ENCODE measurements around the gene OR2Y1. TPM values are rescaled to one million over a fixed set of nuclear protein-coding genes. Genes with fewer than 3 reads are reported as not detected.

OR2Y1 gene
- total RNA-seq, 4 donors from 2014 or later: not detected

DNA sequence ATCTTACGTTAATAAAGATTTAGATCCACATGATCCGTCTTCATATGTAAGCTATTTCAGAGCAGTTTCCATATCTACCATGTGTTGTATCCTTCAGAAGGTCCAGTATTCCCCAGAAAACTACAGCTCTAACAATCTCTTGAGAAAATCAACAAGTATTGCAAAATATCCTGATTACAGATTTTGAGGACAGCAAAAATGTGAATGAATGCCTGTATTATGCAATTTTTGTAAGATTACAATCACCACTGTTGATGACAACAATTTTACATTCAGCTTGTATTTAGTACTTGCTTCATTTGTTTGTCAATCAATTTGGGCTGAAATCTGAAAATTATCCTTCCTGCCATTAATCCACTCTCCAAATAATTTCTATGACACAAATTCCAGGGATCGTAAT, 47.4 kb downstream of the OR2Y1 start:
- TF ChIP-seq POLR2A (IDR thresholded peaks at IDR 0.05) (no peak), POLR2AphosphoS5 (IDR thresholded peaks at IDR 0.05) (no peak), EP300 (IDR thresholded peaks at IDR 0.05; ENCODE audit: low read depth) (no peak)
- TF ChIP-seq, protein P1, sequence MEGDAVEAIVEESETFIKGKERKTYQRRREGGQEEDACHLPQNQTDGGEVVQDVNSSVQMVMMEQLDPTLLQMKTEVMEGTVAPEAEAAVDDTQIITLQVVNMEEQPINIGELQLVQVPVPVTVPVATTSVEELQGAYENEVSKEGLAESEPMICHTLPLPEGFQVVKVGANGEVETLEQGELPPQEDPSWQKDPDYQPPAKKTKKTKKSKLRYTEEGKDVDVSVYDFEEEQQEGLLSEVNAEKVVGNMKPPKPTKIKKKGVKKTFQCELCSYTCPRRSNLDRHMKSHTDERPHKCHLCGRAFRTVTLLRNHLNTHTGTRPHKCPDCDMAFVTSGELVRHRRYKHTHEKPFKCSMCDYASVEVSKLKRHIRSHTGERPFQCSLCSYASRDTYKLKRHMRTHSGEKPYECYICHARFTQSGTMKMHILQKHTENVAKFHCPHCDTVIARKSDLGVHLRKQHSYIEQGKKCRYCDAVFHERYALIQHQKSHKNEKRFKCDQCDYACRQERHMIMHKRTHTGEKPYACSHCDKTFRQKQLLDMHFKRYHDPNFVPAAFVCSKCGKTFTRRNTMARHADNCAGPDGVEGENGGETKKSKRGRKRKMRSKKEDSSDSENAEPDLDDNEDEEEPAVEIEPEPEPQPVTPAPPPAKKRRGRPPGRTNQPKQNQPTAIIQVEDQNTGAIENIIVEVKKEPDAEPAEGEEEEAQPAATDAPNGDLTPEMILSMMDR (IDR thresholded peaks at IDR 0.05): no peak
- in situ Hi-C loops (cut with MboI; ENCODE audit: low pct_ligation_motif_present in 1 of 4, low pct_unique_long_range_greater_than_20kb in 1 of 4, low sequenced_read_pairs in 3 of 4): no loop called here

DNA sequence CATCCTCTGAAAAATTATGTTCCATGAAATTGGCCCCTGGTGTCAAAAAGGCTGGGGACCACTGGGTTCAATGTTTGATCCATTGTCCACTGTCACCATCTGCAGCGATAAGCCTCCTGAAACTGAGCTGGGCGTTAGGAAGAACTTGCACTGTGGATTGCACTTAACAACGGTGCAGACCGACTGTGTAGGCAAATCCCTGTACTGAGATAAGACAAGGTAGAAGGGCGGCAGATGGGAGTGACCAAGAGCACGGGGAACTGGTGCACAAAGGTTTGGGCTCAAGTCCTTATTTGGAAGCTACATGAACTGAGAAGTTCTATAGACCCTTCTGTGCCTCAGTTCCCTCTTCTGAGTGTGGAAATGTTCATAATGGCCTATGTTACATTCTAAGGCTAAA, 48.8 kb downstream of the OR2Y1 start:
- no peaks in the 10 kb centered on the region for H3K9me3 ChIP-seq
- in situ Hi-C loops (cut with MboI; ENCODE audit: low pct_ligation_motif_present in 1 of 4, low pct_unique_long_range_greater_than_20kb in 1 of 4, low sequenced_read_pairs in 3 of 4): no loop called here
- DNase-seq: no peak
- 87 to 92% methylated on average over 6 of the region's 6 CpGs for WGBS, 2 donors (ENCODE audit: low coverage in 1 of 2)
- H3K4me3 ChIP-seq: no peak overlapping the region
- H3K36me3 ChIP-seq: no peaks in the 10 kb centered on the region
- TF ChIP-seq POLR2A (IDR thresholded peaks at IDR 0.05) (no peak), EP300 (IDR thresholded peaks at IDR 0.05; ENCODE audit: low read depth) (no peak), POLR2AphosphoS5 (IDR thresholded peaks at IDR 0.05) (no peak)
- TF ChIP-seq, protein P1 (IDR thresholded peaks at IDR 0.05): no peak
- H3K27me3 ChIP-seq: peaks cover 32% of the 10 kb centered on the region
- no peaks in the 10 kb centered on the region for H3K4me1 ChIP-seq
- intact Hi-C loops (cut with DNase I; ENCODE audit: low total_unique reads): no loop called here
- H3K27ac ChIP-seq: no peak overlapping the region

More for the DNA sequence above, 47.4 kb downstream of the OR2Y1 start:
- intact Hi-C loops (cut with DNase I; ENCODE audit: low total_unique reads): no loop called here
- DNase-seq: no peak
- no peaks in the 10 kb centered on the region for H3K4me1 ChIP-seq
- no peak overlapping the region for H3K27ac ChIP-seq
- H3K27me3 ChIP-seq: peaks cover 28% of the 10 kb centered on the region
- H3K4me3 ChIP-seq: no peak overlapping the region
- H3K36me3 ChIP-seq: no peaks in the 10 kb centered on the region
- no peaks in the 10 kb centered on the region for H3K9me3 ChIP-seq
- 50 to 76% methylated on average over 2 to 3 of the region's 3 CpGs for WGBS, 2 donors (ENCODE audit: low coverage in 1 of 2)

- no peaks in the 10 kb centered on the region for H3K9me3 ChIP-seq
- TF ChIP-seq POLR2A (IDR thresholded peaks at IDR 0.05) (no peak), POLR2AphosphoS5 (IDR thresholded peaks at IDR 0.05) (no peak), EP300 (IDR thresholded peaks at IDR 0.05; ENCODE audit: low read depth) (no peak)
- TF ChIP-seq, protein P1 (IDR thresholded peaks at IDR 0.05): no peak
- no peak for DNase-seq
- no peaks in the 10 kb centered on the region for H3K36me3 ChIP-seq
- in situ Hi-C loops (cut with MboI; ENCODE audit: low pct_ligation_motif_present in 1 of 4, low pct_unique_long_range_greater_than_20kb in 1 of 4, low sequenced_read_pairs in 3 of 4): no loop called here
- no peak overlapping the region for H3K4me3 ChIP-seq
- intact Hi-C loops (cut with DNase I; ENCODE audit: low total_unique reads): no loop called here
- peaks cover 32% of the 10 kb centered on the region for H3K27me3 ChIP-seq
- 61 to 78% methylated on average over 1 to 6 of the region's 6 CpGs for whole genome bisulfite sequencing, 2 donors (ENCODE audit: low coverage in 1 of 2)
- no peak overlapping the region for H3K27ac ChIP-seq
- H3K4me1 ChIP-seq: no peaks in the 10 kb centered on the region
These were observed 49.3 kb downstream of the OR2Y1 start for GRCh38 chr5:180690562-180690961.

DNA sequence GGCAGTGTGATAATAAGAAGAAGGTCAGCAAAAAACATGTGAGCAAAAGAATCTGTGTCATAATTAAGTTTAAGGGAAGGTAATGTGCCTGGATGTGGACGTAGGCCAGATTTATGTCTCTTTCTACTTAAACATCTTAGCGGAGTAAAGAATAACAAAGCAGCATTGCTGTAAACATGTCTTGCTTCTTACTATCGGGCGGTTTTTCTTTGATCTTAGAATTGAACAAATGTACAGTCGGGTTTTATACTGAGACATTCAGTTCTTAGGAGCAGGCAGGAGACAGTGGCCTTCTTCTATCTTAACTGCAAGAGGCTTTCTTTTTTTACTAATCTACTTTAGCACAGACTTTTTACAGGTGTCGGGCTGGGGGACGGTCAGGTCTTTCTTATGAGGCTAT, 50.1 kb downstream of the OR2Y1 start:
- Histone ChIP-seq H3K36me3 (no peaks in the 10 kb centered on the region), H3K4me1 (no peaks in the 10 kb centered on the region), H3K27me3 (peaks cover 36% of the 10 kb centered on the region), H3K27ac (no peak overlapping the region), H3K9me3 (no peaks in the 10 kb centered on the region), H3K4me3 (no peak overlapping the region)
- DNase-seq: no peak
- intact Hi-C loops (cut with DNase I; ENCODE audit: low total_unique reads): no loop called here
- WGBS, 2 donors (ENCODE audit: low coverage in 1 of 2): 51 to 64% methylated on average over 5 to 7 of the region's 7 CpGs
- in situ Hi-C loops (cut with MboI; ENCODE audit: low pct_ligation_motif_present in 1 of 4, low pct_unique_long_range_greater_than_20kb in 1 of 4, low sequenced_read_pairs in 3 of 4): no loop called here
- TF ChIP-seq, protein P1 (IDR thresholded peaks at IDR 0.05): no peak
- TF ChIP-seq POLR2AphosphoS5 (IDR thresholded peaks at IDR 0.05) (no peak), EP300 (IDR thresholded peaks at IDR 0.05; ENCODE audit: low read depth) (no peak), POLR2A (IDR thresholded peaks at IDR 0.05) (no peak)

Small RNAs within 50 kb of the gene (small RNA-seq; reads per million reads assigned to genes)
- 0 reads per million in 4 donors for gene RNU1-17P

Other genes with a start within 250 kb of the OR2Y1 start
- 10 to 100 TPM; 14.6 to 20.0 (median 19.3) TPM for gene CNOT6, start 245.7 kb downstream of the OR2Y1 start, total RNA-seq
- not detected for gene SCGB3A1, start 148.6 kb downstream of the OR2Y1 start, total RNA-seq
- 10 to 100 TPM in 1 of 4 donors, 1 to 10 TPM in 3; 1.8 to 16.1 (median 4.0) TPM for gene FLT4, start 90.5 kb downstream of the OR2Y1 start, total RNA-seq
- gene MGAT1, start 62.7 kb upstream of the OR2Y1 start, total RNA-seq: 100 to 1,000 TPM in 3 of 4 donors, 10 to 100 TPM in 1; 98.5 to 131 (median 114) TPM
- gene ZFP62, start 121.2 kb upstream of the OR2Y1 start, total RNA-seq: 10 to 100 TPM in 3 of 4 donors, 1 to 10 TPM in 1; 4.1 to 35.7 (median 26.9) TPM
- 100 to 1,000 TPM in 1 of 4 donors, 10 to 100 TPM in 3; 19.7 to 156 (median 59.0) TPM for gene BTNL8, start 159.1 kb upstream of the OR2Y1 start, total RNA-seq
- gene BTNL3, start 248.8 kb upstream of the OR2Y1 start, total RNA-seq: 100 to 1,000 TPM in 1 of 4 donors, 10 to 100 TPM in 3; 15.7 to 146 (median 34.7) TPM